HG02852 (cell line): ENCODE data around the gene ARF6.
"Not testable (repeated sequence)": the region's sequence is repeated elsewhere in the genome, so short reads cannot be mapped to it uniquely, and the experiment has no call there.

Experiments used
- ATAC-seq: cut with Tn5 transposase; IDR thresholded peaks from one replicate; pipeline ENCODE4 v1.9.1; 2021; ENCODE audit warnings: mild to moderate bottlenecking, moderate library complexity; ENCODE audit not compliant: unreplicated experiment

ARF6 gene

GRCh38 chr14:49892636-49893308 lies at the start of gene ARF6:
Gene ARF6, plus strand, starts transcription at chr14:49893082. Its CDS starts 655 bp downstream, at chr14:49893737.
- peak; percentile 80 for ATAC-seq

GRCh38 chr14:49849213-49849847 lies 43.6 kb upstream of the ARF6 start:
- ATAC-seq, result no peak

- no peak for ATAC-seq
Observed at GRCh38 chr14:49851813-49852212, 41.1 kb upstream of the ARF6 start.

- ATAC-seq, result peak; percentile 80
Observed at GRCh38 chr14:49852301-49853157, 40.4 kb upstream of the ARF6 start, which contains the start of gene NEMF. Gene NEMF, minus strand, starts transcription at chr14:49852788. Its CDS starts 35 bp downstream, at chr14:49852753.

GRCh38 chr14:49853158-49853477 lies 39.8 kb upstream of the ARF6 start:
- ATAC-seq, result peak; percentile 6

- peak; percentile 51 for ATAC-seq
Observed at GRCh38 chr14:49853572-49854375, 39.1 kb upstream of the ARF6 start.

- ATAC-seq, result no peak
Observed at GRCh38 chr14:49857427-49858003, 35.4 kb upstream of the ARF6 start.

GRCh38 chr14:49858383-49858782 lies 34.5 kb upstream of the ARF6 start:
- ATAC-seq, result no peak

- ATAC-seq, result no peak
Observed at GRCh38 chr14:49860988-49861698, 31.7 kb upstream of the ARF6 start.

GRCh38 chr14:49861699-49862088 lies 31.2 kb upstream of the ARF6 start:
- no peak for ATAC-seq

GRCh38 chr14:49862089-49862673 lies 30.7 kb upstream of the ARF6 start:
- peak; percentile 13 for ATAC-seq

- ATAC-seq, result no peak
Observed at GRCh38 chr14:49863487-49864281, 29.2 kb upstream of the ARF6 start.

GRCh38 chr14:49865431-49865859 lies 27.4 kb upstream of the ARF6 start:
- ATAC-seq, result no peak

- ATAC-seq, result peak; percentile 88
Observed at GRCh38 chr14:49867831-49868719, 24.8 kb upstream of the ARF6 start.

- ATAC-seq, result no peak
Observed at GRCh38 chr14:49868720-49869114, 24.2 kb upstream of the ARF6 start.

- no peak for ATAC-seq
Observed at GRCh38 chr14:49870908-49871307, 22.0 kb upstream of the ARF6 start.

- ATAC-seq, result not testable (repeated sequence)
Observed at GRCh38 chr14:49873548-49873947, 19.3 kb upstream of the ARF6 start.
